GM12878 (cell line): ENCODE results near the gene RYR2.

Source experiments
- ATF2 ChIP-seq: IDR thresholded peaks from 2 replicates; pipeline ENCODE4 v1.6.1; 2012; ENCODE audit warnings: low read length, inconsistent platforms
- EGR1 ChIP-seq, 2 experiments: IDR thresholded peaks; 1 replicate in 1 of 2; 2 replicates in 1 of 2; pipeline ENCODE4 v1.6.1; 2011 to 2012; ENCODE audit warnings: low read depth in 2 of 2, low read length in 2 of 2, borderline replicate concordance in 1 of 2, mild to moderate bottlenecking in 1 of 2, moderate library complexity in 1 of 2

GRCh38 chr1:237528545-237528944 lies 486.6 kb downstream of the RYR2 start:
- TF ChIP-seq ATF2 (no peak), EGR1 (IDR thresholded peaks at IDR 0.05; ENCODE audit: borderline replicate concordance in 1 of 2, low read depth in 2 of 2, low read length in 2 of 2) (no peak)
